B cell (primary cell): ENCODE measurements around the gene RUFY3.

Experiments used
- EZH2 ChIP-seq: IDR thresholded peaks from 2 replicates; pipeline ENCODE4 v1.6.1; 2012; ENCODE audit warnings: borderline replicate concordance, low read depth, mild to moderate bottlenecking, moderate library complexity, low read length; ENCODE audit not compliant: insufficient read depth, poor library complexity, severe bottlenecking
- TF ChIP-seq, protein P1 (sequence below): fragments of 200-600 bp; IDR thresholded peaks from one replicate; pipeline ENCODE4 v1.8.0; 2022; ENCODE audit warnings: antibody characterized with exemption, mild to moderate bottlenecking

DNA sequence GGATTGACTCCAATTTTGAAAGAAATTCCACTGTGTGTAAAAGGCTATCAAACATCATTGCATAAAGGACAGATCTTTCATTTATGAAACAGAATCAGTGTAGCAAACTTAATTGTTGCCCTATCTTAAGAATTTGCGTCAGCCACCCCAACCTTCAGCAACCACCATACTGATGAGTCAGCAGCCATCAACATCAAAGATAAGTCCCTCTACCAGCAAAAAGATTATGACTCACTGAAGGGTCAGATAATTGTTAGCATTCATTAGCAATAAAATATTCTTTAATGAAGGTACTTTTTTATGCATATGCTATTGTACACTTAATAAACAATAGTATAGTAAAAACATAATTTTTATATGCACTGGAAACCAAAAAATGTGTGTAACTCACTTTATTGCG lies 133.7 kb downstream of the RUFY3 start:
- TF ChIP-seq EZH2 = no peak
- TF ChIP-seq, protein P1, sequence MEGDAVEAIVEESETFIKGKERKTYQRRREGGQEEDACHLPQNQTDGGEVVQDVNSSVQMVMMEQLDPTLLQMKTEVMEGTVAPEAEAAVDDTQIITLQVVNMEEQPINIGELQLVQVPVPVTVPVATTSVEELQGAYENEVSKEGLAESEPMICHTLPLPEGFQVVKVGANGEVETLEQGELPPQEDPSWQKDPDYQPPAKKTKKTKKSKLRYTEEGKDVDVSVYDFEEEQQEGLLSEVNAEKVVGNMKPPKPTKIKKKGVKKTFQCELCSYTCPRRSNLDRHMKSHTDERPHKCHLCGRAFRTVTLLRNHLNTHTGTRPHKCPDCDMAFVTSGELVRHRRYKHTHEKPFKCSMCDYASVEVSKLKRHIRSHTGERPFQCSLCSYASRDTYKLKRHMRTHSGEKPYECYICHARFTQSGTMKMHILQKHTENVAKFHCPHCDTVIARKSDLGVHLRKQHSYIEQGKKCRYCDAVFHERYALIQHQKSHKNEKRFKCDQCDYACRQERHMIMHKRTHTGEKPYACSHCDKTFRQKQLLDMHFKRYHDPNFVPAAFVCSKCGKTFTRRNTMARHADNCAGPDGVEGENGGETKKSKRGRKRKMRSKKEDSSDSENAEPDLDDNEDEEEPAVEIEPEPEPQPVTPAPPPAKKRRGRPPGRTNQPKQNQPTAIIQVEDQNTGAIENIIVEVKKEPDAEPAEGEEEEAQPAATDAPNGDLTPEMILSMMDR = no peak
